GM19351 (cell line): Measurements from ENCODE around the gene ARL6IP1.
"Not testable (repeated sequence)": the region's sequence is repeated elsewhere in the genome, so short reads cannot be mapped to it uniquely, and the experiment has no call there.

ENCODE experiments used
- ATAC-seq: cut with Tn5 transposase; IDR thresholded peaks from one replicate; pipeline ENCODE4 v1.9.1; 2021; ENCODE audit warnings: mild to moderate bottlenecking, moderate library complexity; ENCODE audit not compliant: unreplicated experiment

ARL6IP1 gene

GRCh38 chr16:18762713-18763112 lies 38.6 kb downstream of the ARL6IP1 start:
- ATAC-seq: peak; percentile 65

GRCh38 chr16:18759598-18760520 lies 41.5 kb downstream of the ARL6IP1 start:
- peak; percentile 55 for ATAC-seq

DNA sequence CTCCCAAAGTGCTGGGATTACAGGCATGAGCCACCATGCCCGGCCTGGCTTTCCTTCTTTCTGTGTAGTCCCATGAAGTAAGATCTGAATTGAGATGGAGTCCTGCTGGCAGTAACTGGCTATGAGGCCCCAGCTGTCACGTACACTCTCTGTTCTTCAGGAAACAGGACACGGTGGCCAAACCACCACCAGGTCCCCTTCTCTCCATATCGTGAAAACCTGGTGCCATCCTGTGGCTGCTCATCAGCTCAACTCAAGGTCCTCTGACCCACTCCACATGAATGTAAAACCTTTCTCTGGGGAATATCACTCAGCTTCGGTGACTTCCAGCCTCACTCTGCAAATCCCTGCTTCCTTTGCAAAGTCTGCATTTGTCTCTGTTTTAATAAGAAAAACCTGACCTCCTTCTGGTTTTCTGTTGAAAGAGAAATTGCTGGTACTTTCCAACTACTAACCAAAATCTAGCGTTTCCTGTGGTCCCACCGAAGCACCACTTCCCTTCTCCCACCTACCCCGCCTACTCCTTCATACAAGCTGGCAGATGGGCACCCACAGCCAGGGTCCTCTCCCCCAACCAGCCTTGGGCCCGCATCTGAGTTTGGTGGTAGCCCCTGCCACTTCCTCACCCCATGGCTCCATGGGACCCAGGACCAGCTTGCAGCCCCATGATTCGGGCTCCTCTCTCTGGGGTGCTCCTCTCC lies 43.2 kb downstream of the ARL6IP1 start:
- ATAC-seq: not testable (repeated sequence)

DNA sequence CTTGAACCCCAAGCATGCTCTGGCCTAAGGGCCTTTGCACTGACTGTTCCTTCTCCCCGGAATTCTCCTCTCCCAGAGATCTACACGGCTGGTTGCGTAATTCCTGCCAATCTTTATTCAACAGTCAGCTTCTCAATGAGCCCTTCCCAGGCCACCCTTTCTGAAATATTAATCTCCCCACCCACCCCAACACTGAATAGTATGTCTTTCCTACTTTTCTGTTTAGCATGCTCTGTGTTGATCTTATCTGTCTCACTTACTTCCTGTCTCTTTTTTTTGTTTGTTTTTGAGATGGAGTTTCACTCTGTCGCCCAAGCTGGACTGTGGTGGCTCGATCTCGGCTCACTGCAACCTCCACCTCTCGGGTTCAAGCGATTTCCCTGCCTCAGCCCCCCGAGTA lies 44.7 kb downstream of the ARL6IP1 start:
- ATAC-seq: not testable (repeated sequence)

GRCh38 chr16:18742870-18743269 lies 58.5 kb downstream of the ARL6IP1 start:
- not testable (repeated sequence) for ATAC-seq
